PFSK-1 (cell line): Measurements from ENCODE around the gene DAO.

Experiments used
- POLR2AphosphoS5 ChIP-seq: IDR thresholded peaks from 2 replicates; pipeline ENCODE4 v1.6.1; 2012; ENCODE audit warnings: low read depth, mild to moderate bottlenecking, control low read depth, low read length, moderate library complexity
- REST ChIP-seq, 2 experiments: IDR thresholded peaks; 2 replicates each; pipeline versions ENCODE4 v1.6.1 to v1.8.0; 2011 to 2012; ENCODE audit warnings: low read depth in 2 of 2, low read length in 2 of 2, control low read depth in 1 of 2, inconsistent platforms in 1 of 2, mild to moderate bottlenecking in 1 of 2, moderate library complexity in 1 of 2; ENCODE audit not compliant: insufficient read depth in 1 of 2
- SIN3A ChIP-seq: IDR thresholded peaks from 2 replicates; pipeline ENCODE4 v1.6.1; 2012; ENCODE audit warnings: mild to moderate bottlenecking, low read length, moderate library complexity, borderline replicate concordance; ENCODE audit not compliant: insufficient read depth
- TAF1 ChIP-seq: IDR thresholded peaks from 2 replicates; pipeline ENCODE4 v1.6.1; 2012; ENCODE audit warnings: low read length, control low read depth, borderline replicate concordance; ENCODE audit not compliant: insufficient read depth

GRCh38 chr12:108853981-108854446, 25.9 kb upstream of the DAO start:
- no peak for TF ChIP-seq SIN3A
- no peak for TF ChIP-seq POLR2AphosphoS5
- TF ChIP-seq REST (IDR thresholded peaks at IDR 0.05; ENCODE audit: insufficient read depth in 1 of 2, low read depth in 2 of 2, low read length in 2 of 2), result no peak
- TF ChIP-seq TAF1, result no peak
